ENCODE results near the gene VMA21. TPM values are rescaled to one million over a fixed set of nuclear protein-coding genes. Genes with fewer than 3 reads are reported as not detected.

VMA21 gene
- total and polyA plus RNA-seq, 2 donors (not counting 3 experiments of a cell fraction or from before 2014, with no cell fraction given): 12.7 to 34.2 TPM

DNA sequence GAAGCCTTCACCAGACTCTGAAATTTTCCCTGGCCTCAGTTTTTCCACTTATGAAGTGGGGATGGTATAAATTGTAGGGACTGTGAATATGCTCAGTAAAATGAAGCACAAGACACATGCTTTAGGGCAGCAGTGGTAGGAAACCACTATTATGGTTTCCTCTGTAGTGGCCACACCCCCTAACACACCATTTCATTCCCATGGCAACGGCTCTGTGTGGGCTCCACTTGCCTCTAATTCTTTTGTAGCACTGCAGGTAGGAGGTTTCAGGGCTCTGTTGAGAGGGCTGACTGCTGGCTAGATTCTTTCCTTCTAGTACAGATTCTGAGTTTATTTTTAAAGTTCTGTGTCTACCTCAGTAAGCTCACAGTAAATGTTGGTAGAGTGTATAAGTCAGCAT, 3.5 kb upstream of the VMA21 start:
- peaks cover 11% of the 10 kb centered on the region for H3K4me1 ChIP-seq (ENCODE audit: control insufficient read depth, extremely low read depth, insufficient read depth, low read length)
- ChIA-PET CTCF (no interaction called here), POLR2A (no interaction called here)
- no peaks in the 10 kb centered on the region for H3K9me1 ChIP-seq (replicated peaks; ENCODE audit: control insufficient read depth, extremely low read depth, insufficient read depth, low read length)
- H3K4me3 ChIP-seq (replicated peaks in 1 of 3; ENCODE audit: insufficient read depth in 1 of 3, low read depth in 1 of 3, low read length in 3 of 3): no peak overlapping the region
- intact Hi-C loops (cut with micrococcal nuclease): no loop called here
- FAIRE-seq (no peak), DNase-seq (ENCODE audit: low read depth, low spot score) (no peak)
- H2AFZ ChIP-seq (ENCODE audit: low read depth, low read length): no peak overlapping the region
- H3K79me2 ChIP-seq (ENCODE audit: control insufficient read depth, insufficient read depth, low read length): peaks cover 16% of the 10 kb centered on the region
- no peaks in the 10 kb centered on the region for H4K20me1 ChIP-seq (replicated peaks; ENCODE audit: control insufficient read depth, extremely low read depth, insufficient read depth, low read length)
- no peak for TF ChIP-seq EZH2 (IDR thresholded peaks at IDR 0.05; ENCODE audit: borderline replicate concordance, low read depth, low read length, severe bottlenecking)
- no peak for TF ChIP-seq GATA2 (IDR thresholded peaks at IDR 0.05; ENCODE audit: insufficient read depth, insufficient read length, low read depth, low read length)
- TF ChIP-seq POLR2AphosphoS5 (IDR thresholded peaks at IDR 0.05; ENCODE audit: insufficient read depth, low read depth, low read length): no peak
- TF ChIP-seq, protein P1, sequence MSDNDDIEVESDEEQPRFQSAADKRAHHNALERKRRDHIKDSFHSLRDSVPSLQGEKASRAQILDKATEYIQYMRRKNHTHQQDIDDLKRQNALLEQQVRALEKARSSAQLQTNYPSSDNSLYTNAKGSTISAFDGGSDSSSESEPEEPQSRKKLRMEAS (IDR thresholded peaks at IDR 0.05; ENCODE audit: insufficient read depth, insufficient read length): no peak
- no peak for TF ChIP-seq JUN (IDR thresholded peaks at IDR 0.05; ENCODE audit: borderline replicate concordance, insufficient read depth, insufficient read length, low read depth)
- no peak for TF ChIP-seq POLR2A (IDR thresholded peaks at IDR 0.05; ENCODE audit: low read depth, low read length)
- no peak for TF ChIP-seq FOS (IDR thresholded peaks at IDR 0.05; ENCODE audit: borderline replicate concordance, insufficient read depth, low read length)
- TF ChIP-seq, protein P2, sequence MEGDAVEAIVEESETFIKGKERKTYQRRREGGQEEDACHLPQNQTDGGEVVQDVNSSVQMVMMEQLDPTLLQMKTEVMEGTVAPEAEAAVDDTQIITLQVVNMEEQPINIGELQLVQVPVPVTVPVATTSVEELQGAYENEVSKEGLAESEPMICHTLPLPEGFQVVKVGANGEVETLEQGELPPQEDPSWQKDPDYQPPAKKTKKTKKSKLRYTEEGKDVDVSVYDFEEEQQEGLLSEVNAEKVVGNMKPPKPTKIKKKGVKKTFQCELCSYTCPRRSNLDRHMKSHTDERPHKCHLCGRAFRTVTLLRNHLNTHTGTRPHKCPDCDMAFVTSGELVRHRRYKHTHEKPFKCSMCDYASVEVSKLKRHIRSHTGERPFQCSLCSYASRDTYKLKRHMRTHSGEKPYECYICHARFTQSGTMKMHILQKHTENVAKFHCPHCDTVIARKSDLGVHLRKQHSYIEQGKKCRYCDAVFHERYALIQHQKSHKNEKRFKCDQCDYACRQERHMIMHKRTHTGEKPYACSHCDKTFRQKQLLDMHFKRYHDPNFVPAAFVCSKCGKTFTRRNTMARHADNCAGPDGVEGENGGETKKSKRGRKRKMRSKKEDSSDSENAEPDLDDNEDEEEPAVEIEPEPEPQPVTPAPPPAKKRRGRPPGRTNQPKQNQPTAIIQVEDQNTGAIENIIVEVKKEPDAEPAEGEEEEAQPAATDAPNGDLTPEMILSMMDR (IDR thresholded peaks at IDR 0.05; ENCODE audit: extremely low read depth in 1 of 2, insufficient read depth in 1 of 2, low read depth in 1 of 2, low read length in 2 of 2): no peak
- TF ChIP-seq MYC (IDR thresholded peaks at IDR 0.05; ENCODE audit: low read depth, low read length): no peak
- no peak overlapping the region for H3K27ac ChIP-seq (ENCODE audit: insufficient read depth, low read depth, low read length)
- dilution Hi-C loops (cut with MboI; ENCODE audit: extremely low pct_ligation_motif_present, low sequenced_read_pairs): no loop called here
- H3K27me3 ChIP-seq (ENCODE audit: control insufficient read depth in 2 of 2, insufficient read depth in 2 of 2, low read length in 2 of 2): no peaks in the 10 kb centered on the region
- BruUV-seq (replicated peaks): no TSS peak
- H3K4me2 ChIP-seq (ENCODE audit: insufficient read depth, low read length): no peak overlapping the region
- H3K36me3 ChIP-seq (ENCODE audit: control insufficient read depth in 2 of 2, extremely low read depth in 1 of 2, insufficient read depth in 2 of 2, low read length in 2 of 2): no peaks in the 10 kb centered on the region
- no peak overlapping the region for H3K9ac ChIP-seq (replicated peaks; ENCODE audit: extremely low read depth, insufficient read depth, low read length)
- H3K9me3 ChIP-seq (replicated peaks; ENCODE audit: control insufficient read depth, insufficient read depth, low read length): no peaks in the 10 kb centered on the region
